ENCODE data around the gene AUTS2.

The AUTS2 gene

GRCh38 chr7:70389531-70390151, 791.4 kb downstream of the AUTS2 start:
- H3K4me3 ChIP-seq (ENCODE audit: low read depth, low read length): no peak overlapping the region
- TF ChIP-seq, protein P1, sequence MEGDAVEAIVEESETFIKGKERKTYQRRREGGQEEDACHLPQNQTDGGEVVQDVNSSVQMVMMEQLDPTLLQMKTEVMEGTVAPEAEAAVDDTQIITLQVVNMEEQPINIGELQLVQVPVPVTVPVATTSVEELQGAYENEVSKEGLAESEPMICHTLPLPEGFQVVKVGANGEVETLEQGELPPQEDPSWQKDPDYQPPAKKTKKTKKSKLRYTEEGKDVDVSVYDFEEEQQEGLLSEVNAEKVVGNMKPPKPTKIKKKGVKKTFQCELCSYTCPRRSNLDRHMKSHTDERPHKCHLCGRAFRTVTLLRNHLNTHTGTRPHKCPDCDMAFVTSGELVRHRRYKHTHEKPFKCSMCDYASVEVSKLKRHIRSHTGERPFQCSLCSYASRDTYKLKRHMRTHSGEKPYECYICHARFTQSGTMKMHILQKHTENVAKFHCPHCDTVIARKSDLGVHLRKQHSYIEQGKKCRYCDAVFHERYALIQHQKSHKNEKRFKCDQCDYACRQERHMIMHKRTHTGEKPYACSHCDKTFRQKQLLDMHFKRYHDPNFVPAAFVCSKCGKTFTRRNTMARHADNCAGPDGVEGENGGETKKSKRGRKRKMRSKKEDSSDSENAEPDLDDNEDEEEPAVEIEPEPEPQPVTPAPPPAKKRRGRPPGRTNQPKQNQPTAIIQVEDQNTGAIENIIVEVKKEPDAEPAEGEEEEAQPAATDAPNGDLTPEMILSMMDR (IDR thresholded peaks at IDR 0.05; ENCODE audit: control insufficient read depth, extremely low read depth, insufficient read depth): no peak
- no peak for DNase-seq (ENCODE audit: low read depth)

DNA sequence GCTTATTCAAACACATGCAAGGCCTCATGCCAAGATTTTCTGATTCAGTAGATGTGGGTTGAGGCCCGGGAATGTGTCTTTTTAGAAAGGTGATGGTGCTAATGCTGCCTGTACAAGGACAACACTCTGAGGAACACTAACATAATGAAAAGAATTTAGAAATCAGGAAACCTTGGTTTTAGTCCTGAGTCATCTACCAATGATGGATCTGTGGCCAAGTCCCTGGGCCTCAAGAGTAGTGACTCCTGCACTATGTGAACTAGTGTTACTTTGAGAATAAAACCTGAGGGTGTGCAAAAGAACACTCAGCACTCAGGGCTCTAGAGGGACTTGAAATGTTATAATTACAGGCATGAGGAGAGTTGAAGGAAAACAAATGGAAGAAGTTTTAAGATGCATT, 792.0 kb downstream of the AUTS2 start:
- no peak overlapping the region for H3K4me3 ChIP-seq (ENCODE audit: low read depth, low read length)
- TF ChIP-seq, protein P1 (IDR thresholded peaks at IDR 0.05; ENCODE audit: control insufficient read depth, extremely low read depth, insufficient read depth): no peak
- DNase-seq (ENCODE audit: low read depth): no peak

- DNase-seq (ENCODE audit: low read depth): no peak
- TF ChIP-seq, protein P1 (IDR thresholded peaks at IDR 0.05; ENCODE audit: control insufficient read depth, extremely low read depth, insufficient read depth): no peak
- no peak overlapping the region for H3K4me3 ChIP-seq (ENCODE audit: low read depth, low read length)
These were observed 794.1 kb downstream of the AUTS2 start for GRCh38 chr7:70392256-70392876.

- no peak for DNase-seq (ENCODE audit: low read depth)
- TF ChIP-seq, protein P1 (IDR thresholded peaks at IDR 0.05; ENCODE audit: control insufficient read depth, extremely low read depth, insufficient read depth): no peak
- H3K4me3 ChIP-seq (ENCODE audit: low read depth, low read length): no peak overlapping the region
These were observed 794.7 kb downstream of the AUTS2 start for GRCh38 chr7:70392877-70393435.

DNA sequence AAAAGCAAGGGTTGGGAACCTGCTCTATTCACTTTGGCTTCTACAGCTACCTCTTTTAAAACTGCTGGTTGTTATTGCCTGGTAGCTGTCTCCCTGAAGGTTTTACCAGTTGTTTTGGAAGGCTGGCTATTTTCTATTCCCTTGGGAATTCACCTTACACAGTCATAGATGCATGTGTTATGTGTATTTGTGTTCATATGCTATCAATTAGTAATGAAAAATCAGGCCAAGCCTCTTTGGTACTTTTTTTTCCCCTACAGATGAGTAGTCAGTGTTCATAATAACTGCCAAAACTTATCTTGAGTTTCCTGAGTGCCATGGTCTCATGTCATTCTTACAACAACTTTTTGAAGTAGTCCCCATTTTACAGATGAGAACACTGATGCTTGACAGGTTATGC, 795.7 kb downstream of the AUTS2 start:
- TF ChIP-seq, protein P1 (IDR thresholded peaks at IDR 0.05; ENCODE audit: control insufficient read depth, extremely low read depth, insufficient read depth): no peak

GRCh38 chr7:70400829-70401380, 802.6 kb downstream of the AUTS2 start:
- TF ChIP-seq, protein P1 (IDR thresholded peaks at IDR 0.05; ENCODE audit: control insufficient read depth, extremely low read depth, insufficient read depth): no peak
- DNase-seq (ENCODE audit: low read depth): no peak
- no peak overlapping the region for H3K4me3 ChIP-seq (ENCODE audit: low read depth, low read length)

More for the DNA sequence above, 795.7 kb downstream of the AUTS2 start:
- DNase-seq (ENCODE audit: low read depth): no peak
- H3K4me3 ChIP-seq (ENCODE audit: low read depth, low read length): no peak overlapping the region

Measured in LNCaP clone FGC (cell line).